AG04450 (cell line): Measurements from ENCODE around the gene MYO5B. TPM values are rescaled to one million over a fixed set of nuclear protein-coding genes. Genes with fewer than 3 reads are reported as not detected.

Source experiments
- CTCF ChIA-PET: fragments of 300-600, 350-600 bp; formaldehyde crosslinking; extraction: SDS; loops from one replicate; lab custom pipeline; 2022; ENCODE audit warnings: antibody characterized with exemption, inconsistent platforms; lab: Charles Lee
- POLR2A ChIA-PET: fragments of 350-600 bp; formaldehyde crosslinking; extraction: SDS; loops from one replicate; lab custom pipeline; 2021; ENCODE audit warnings: antibody characterized with exemption, inconsistent platforms; lab: Yijun Ruan, JAX
- DNase-seq: peaks from one replicate; pipeline ENCODE4 v3.0.0-alpha.2; 2011; ENCODE audit warnings: low read depth, low spot score
- H3K27ac ChIP-seq: one replicate; pipeline ENCODE4 v1.5.1; 2012; ENCODE audit warnings: low read depth, low read length, control low read depth
- H3K27me3 ChIP-seq: one replicate; pipeline ENCODE4 v1.6.0; 2012; ENCODE audit warnings: low read length; ENCODE audit not compliant: control insufficient read depth, insufficient read depth
- H3K4me3 ChIP-seq: 2 replicates; pipeline ENCODE4 v1.5.1; 2011; ENCODE audit warnings: mild to moderate bottlenecking, low read depth, low read length, control low read depth
- H3K9me3 ChIP-seq: 2 replicates; pipeline ENCODE4 v1.5.1; 2012; ENCODE audit warnings: low read length; ENCODE audit not compliant: control insufficient read depth, insufficient read depth
- polyA plus RNA-seq: library from polyadenylated mRNA; depleted of rRNA; stranded (reverse); fragments of >200 nt; gene quantifications from 2 replicates; pipeline ENCODE4 v1.2.3, GENCODE V29; 2011
- TF ChIP-seq, protein P1 (sequence below): IDR thresholded peaks from 2 replicates; pipeline ENCODE4 v1.5.1; 2011; ENCODE audit warnings: low read depth, low read length, control low read depth, inconsistent platforms

MYO5B gene
- polyA plus RNA-seq, 1 experiment = 0.32 TPM

DNA sequence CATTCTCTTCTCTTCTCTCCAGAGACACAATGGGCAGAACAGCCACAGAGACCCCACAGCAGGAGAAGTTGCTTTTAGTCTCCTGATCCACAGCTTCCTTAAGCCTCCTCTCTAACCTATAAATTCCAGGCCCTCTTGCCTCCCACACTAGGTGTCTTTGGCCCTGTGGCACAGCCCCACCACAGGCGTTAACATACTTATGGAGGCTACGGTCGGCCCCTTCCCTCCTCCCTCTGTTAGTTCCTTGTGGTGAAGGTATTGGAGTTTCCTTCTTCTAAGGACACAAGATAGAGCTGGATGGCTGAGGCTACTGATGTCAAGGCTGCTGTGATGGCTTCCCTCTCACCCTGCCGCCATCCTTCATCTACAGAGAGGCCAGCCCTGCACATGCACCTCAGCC, 258.1 kb downstream of the MYO5B start:
- no peak for DNase-seq
- ChIA-PET POLR2A (no interaction called here), CTCF (no interaction called here)
- TF ChIP-seq, protein P1, sequence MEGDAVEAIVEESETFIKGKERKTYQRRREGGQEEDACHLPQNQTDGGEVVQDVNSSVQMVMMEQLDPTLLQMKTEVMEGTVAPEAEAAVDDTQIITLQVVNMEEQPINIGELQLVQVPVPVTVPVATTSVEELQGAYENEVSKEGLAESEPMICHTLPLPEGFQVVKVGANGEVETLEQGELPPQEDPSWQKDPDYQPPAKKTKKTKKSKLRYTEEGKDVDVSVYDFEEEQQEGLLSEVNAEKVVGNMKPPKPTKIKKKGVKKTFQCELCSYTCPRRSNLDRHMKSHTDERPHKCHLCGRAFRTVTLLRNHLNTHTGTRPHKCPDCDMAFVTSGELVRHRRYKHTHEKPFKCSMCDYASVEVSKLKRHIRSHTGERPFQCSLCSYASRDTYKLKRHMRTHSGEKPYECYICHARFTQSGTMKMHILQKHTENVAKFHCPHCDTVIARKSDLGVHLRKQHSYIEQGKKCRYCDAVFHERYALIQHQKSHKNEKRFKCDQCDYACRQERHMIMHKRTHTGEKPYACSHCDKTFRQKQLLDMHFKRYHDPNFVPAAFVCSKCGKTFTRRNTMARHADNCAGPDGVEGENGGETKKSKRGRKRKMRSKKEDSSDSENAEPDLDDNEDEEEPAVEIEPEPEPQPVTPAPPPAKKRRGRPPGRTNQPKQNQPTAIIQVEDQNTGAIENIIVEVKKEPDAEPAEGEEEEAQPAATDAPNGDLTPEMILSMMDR = no peak
- Histone ChIP-seq H3K27me3 (peaks cover 2% of the 10 kb centered on the region), H3K4me3 (no peak overlapping the region), H3K9me3 (no peaks in the 10 kb centered on the region), H3K27ac (no peak overlapping the region)

DNA sequence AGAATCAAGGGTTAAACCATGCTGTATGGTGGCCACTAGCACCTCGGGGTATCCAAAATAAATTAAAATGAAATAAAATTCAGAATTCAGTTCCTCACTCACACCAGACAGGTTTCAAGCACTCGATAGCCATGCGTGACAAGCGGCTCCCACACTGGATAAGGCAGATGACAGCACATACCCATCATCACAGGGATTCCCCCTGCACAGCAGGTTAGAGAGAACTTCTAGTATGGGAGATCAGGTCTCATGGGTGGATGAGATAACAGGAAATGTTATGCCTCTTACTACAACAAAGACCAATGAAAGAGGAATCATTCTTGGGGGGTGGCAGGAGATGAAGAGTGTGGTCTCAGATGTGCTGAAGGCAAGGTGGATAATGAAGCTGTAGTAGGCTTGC, 259.7 kb downstream of the MYO5B start:
- H3K9me3 ChIP-seq = no peaks in the 10 kb centered on the region
- H3K27me3 ChIP-seq = peaks cover 2% of the 10 kb centered on the region
- DNase-seq = no peak
- no peak overlapping the region for H3K4me3 ChIP-seq
- POLR2A ChIA-PET = no interaction called here
- H3K27ac ChIP-seq = no peak overlapping the region
- CTCF ChIA-PET = no interaction called here
- TF ChIP-seq, protein P1 = no peak

DNA sequence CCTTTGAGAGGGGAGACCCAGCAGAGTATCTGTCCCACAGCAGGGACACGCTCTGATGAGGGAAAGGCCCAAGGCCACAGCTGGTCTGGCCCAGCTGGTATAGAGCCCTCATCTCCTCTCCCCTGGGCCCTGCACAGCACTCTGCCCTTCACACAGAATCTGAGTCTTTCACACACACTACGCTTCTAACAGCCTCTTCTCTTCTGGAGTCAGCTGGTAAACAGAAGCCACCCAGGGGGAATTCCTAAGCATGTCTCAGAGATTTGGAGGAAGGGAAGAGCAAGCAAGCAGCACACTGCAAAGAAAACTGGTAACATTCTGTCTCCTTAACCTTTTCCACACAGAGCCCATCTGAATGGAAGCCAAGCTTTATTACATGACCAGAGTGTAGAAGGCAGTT, 260.5 kb downstream of the MYO5B start:
- TF ChIP-seq, protein P1 = no peak
- no peak overlapping the region for H3K27ac ChIP-seq
- H3K4me3 ChIP-seq = no peak overlapping the region
- ChIA-PET POLR2A (no interaction called here), CTCF (no interaction called here)
- no peaks in the 10 kb centered on the region for H3K9me3 ChIP-seq
- no peak for DNase-seq
- peaks cover 2% of the 10 kb centered on the region for H3K27me3 ChIP-seq

- H3K27ac ChIP-seq = no peak overlapping the region
- TF ChIP-seq, protein P1 = no peak
- no peak overlapping the region for H3K4me3 ChIP-seq
- no peak for DNase-seq
- CTCF ChIA-PET = no interaction called here
- H3K27me3 ChIP-seq = peaks cover 2% of the 10 kb centered on the region
- POLR2A ChIA-PET = no interaction called here
- H3K9me3 ChIP-seq = no peaks in the 10 kb centered on the region
Measured at GRCh38 chr18:49933530-49934128, 261.3 kb downstream of the MYO5B start.

- Histone ChIP-seq H3K27ac (no peak overlapping the region), H3K9me3 (no peaks in the 10 kb centered on the region), H3K4me3 (no peak overlapping the region), H3K27me3 (peaks cover 2% of the 10 kb centered on the region)
- no peak for DNase-seq
- TF ChIP-seq, protein P1 = no peak
- ChIA-PET CTCF (no interaction called here), POLR2A (no interaction called here)
Measured at GRCh38 chr18:49931760-49932159, 263.2 kb downstream of the MYO5B start.
